DOHH2 (cell line): ENCODE results near the gene MAGEF1.

Source experiments
- EZH2phosphoT487 ChIP-seq: fragments of 200-600 bp; sonication (generic); IDR thresholded peaks from 2 replicates; pipeline ENCODE4 v1.6.1; 2017; ENCODE audit warnings: borderline replicate concordance, mild to moderate bottlenecking, antibody characterized with exemption, low read length, moderate library complexity, mixed read lengths
- TF ChIP-seq, protein P1 (sequence below): fragments of 200-600 bp; sonication (generic); IDR thresholded peaks from one replicate; pipeline ENCODE4 v1.5.1; 2014; ENCODE audit warnings: antibody characterized with exemption, mild to moderate bottlenecking, low read depth, low read length; ENCODE audit not compliant: poor library complexity, severe bottlenecking

DNA sequence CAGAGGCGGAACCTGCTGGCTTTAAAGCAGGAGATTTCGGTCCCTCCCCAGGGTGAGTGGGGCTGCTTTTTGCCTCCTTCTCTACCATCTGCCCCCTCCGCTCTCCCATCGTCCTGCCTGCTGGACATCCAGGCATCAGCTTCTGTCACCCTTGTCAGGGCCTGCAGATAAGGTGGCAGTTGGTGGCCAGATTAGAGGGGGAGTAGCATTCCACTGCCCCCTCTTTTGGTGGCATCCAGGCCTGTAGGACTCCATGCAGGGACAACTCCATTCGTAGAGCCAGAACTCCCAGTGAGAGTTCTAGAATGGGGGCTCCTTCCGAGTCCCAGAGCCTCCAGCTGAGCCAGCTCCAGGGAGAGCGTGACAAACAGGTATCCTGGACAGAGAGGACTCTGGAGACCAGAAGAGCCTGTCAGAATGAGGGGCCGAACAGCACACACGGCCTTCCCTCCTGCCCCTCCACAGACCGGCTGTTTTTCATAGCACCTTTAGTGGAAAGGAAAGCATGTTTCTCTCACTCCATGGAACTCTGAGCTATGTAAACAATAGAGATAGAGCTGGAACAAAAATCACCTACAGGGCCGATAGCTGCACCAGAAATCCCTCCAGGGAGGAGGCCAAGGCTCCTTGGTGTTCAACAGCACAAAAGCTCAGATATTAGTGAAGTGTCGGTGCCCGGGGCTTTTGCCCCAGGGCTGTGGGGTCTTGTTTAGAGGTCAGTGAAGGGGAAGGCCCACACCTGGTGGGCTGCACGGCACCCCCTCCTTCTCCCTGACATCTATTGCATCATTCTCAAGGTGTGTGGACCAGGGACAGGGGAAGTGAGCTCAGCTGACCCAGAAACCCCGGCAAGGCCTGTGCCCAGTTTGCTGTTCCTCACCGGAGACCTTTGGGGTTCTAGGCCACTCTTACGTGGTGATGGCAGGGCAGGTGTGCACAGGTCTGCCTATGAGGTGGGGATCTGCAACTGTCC is 34.2 kb downstream of the MAGEF1 start:
- TF ChIP-seq, protein P1, sequence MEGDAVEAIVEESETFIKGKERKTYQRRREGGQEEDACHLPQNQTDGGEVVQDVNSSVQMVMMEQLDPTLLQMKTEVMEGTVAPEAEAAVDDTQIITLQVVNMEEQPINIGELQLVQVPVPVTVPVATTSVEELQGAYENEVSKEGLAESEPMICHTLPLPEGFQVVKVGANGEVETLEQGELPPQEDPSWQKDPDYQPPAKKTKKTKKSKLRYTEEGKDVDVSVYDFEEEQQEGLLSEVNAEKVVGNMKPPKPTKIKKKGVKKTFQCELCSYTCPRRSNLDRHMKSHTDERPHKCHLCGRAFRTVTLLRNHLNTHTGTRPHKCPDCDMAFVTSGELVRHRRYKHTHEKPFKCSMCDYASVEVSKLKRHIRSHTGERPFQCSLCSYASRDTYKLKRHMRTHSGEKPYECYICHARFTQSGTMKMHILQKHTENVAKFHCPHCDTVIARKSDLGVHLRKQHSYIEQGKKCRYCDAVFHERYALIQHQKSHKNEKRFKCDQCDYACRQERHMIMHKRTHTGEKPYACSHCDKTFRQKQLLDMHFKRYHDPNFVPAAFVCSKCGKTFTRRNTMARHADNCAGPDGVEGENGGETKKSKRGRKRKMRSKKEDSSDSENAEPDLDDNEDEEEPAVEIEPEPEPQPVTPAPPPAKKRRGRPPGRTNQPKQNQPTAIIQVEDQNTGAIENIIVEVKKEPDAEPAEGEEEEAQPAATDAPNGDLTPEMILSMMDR = no peak
- no peak for TF ChIP-seq EZH2phosphoT487
